Activated CD4-positive, alpha-beta T cell treated with anti-CD3 and anti-CD28 coated beads for 24 hours (primary cell): ENCODE results near the gene TMEM170A.
"Not testable (repeated sequence)": the region's sequence is repeated elsewhere in the genome, so short reads cannot be mapped to it uniquely, and the experiment has no call there.

Experiments used
- DNase-seq, 2 donors: peaks; one replicate each; pipeline ENCODE4 v3.0.0-alpha.2; 2020; ENCODE audit warnings: low read depth in 2 of 2

TMEM170A gene, protein sequence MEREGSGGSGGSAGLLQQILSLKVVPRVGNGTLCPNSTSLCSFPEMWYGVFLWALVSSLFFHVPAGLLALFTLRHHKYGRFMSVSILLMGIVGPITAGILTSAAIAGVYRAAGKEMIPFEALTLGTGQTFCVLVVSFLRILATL

DNA sequence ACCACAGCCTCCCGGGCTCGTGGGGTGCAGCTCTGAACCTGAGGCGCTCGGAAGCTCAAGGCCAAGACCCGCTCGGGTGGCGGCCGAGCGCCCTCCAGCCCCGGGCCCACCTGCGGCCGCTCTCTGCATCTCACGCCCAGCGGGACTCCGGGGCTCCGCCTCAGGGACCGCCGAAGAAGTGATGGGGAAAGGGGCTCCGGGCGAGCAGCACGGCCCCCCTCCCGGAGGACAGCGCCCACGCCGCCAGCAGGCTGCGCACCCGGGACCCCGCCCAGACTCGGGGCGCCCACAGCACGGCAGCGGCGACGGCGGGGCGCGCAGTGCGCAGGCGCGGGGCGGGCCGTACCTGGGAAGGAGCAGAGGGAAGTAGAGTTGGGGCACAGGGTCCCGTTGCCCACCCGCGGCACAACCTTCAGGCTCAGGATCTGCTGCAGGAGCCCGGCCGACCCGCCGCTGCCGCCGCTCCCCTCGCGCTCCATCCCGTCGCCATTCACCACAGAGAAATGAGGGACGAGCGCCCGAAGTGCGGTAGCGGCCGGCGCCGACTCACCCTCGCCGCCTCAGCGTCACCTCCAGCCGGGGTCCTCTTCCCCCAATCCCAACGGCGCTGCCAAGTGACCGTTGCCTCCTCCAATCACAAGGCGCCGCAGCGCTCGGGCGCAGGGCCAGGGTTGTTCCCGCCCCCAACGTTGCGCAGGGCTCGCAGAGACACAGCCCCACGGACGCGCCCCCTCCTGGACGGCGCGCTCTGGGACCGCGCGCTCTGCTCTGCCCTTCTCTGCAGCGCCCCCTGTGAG, at the start of gene TMEM170A:
TSS of gene TMEM170A (minus strand) at position 568 of the 797 bp plus-strand sequence. CDS start at position 479, 89 bp downstream.
- peak; percentile 98 to 99 for DNase-seq

DNA sequence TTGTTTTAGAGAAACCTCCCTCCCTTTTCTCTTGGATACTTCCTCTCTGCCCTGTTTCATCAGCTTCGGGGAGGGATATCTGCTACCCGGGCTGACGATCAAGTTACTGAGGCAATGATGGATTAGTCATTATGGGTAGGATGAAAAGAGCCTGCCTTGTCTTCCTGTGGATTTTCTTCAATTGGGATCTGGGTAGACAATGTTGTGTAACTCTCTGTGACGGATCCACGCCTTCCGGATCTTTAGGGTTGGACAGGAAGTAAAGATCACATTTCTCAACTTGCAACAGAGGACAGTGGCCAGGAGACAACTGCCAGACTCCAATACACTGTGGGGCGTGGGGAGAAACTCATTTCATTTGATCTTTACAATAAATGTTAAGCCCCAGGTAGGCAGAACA, 42.1 kb upstream of the TMEM170A start:
- DNase-seq = no peak

DNA sequence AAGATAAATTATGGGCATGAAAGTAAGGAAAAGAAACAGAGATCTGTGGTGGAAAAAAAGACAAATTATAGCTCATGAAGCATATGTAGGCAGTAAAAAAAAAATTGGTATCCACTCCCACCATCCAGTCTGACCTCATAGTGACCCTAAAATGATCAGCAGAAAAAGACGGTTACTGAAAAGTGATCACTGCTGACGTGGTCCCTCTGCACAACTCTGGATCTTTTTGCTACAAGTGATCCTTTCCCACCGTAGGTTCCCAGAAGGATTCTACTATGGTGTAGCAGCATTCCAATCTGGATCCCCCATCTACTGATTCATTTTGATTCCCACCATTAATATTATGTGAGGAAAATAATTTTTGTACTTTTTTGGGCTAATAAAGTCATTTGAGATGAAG, 41.6 kb upstream of the TMEM170A start:
- DNase-seq = no peak

DNA sequence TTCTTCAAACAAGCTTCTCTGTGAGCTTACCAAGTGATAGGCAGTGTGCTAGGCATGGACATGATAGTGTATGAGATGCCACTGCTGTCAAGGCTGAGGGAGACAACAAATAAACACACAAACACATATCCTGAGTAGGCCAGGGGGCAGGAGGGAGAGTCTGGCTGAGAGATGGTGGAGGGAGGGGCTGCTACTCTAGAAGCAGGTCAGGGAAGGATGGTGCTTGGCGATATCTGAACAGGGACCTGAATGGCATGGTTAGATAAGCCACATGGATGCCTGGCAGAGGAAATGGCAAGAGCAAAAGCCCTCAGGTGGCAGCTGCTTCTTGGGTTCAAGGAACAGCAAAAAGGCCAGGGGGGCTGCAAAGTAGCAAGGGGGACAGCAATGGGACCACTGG, 39.3 kb upstream of the TMEM170A start:
- no peak for DNase-seq

DNA sequence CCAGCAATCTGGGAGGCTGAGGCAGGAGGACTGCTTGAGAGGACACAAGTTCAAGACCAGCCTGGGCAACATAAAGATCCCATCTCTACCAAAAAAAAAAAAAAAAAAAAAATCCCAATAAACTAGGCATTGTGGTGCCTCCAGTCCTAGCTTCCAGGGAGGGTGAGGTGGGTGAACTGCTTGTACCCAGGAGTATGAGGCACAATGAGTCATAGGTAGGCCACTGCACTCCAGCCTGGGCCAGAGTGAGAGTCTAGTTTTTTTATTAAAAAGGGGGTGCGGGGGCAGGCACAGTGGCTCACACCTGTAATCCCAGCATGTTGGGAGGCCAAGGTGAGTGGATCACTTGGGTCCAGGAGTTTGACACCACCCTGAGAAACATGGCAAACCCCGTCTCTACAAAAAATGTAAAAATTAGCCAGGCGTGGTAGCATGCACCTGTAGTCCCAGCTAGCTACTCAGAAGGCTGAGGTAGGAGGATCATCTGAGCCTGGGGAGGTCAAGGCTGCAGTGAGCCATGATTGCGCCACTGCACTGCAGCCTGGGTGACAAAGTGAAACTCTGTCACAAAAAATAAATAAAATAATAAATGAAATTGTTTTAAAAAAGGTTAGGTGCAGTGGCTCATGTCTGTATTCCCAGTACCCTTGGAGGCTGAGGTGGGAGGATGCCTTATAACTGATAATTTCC, 38.6 kb upstream of the TMEM170A start:
- no peak for DNase-seq

DNA sequence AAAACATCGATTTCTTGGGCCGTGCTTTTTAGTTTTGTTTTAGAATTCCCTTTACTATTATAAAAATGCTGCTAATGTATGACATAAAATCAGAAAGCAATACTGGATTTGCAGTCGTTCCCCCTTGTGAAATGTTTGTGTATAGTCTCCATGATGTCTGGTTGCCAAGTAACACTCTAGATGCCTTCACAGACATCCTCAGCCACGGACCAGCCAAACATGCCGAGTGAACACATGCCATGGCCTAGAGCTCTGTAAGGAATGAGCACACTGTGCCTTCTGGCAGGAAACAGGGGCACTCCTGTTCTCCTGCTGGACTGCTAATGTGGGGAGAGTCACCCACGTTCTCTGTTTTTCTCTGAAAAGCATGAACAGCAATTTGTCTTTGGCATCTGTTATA, 37.3 kb upstream of the TMEM170A start:
- not testable (repeated sequence) for DNase-seq

DNA sequence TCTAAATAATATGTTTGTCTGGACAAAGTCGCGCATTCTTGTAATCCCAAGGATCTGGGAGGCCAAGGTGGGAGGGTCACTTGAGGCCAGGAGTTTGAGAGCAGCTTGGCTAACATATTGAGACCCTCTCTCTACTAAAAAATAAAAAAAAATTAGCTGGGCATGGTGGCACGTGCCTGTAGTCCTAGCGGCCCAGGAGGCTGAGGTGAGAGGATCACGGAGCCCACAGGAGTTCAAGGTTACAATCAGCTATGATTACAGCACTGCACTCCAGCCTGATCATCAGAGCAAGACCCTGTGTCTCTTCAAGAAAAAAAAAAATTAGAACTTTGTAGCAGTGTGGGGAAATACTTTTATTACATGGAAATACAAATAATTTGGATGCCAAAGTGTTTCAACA, 36.9 kb upstream of the TMEM170A start:
- no peak for DNase-seq

DNA sequence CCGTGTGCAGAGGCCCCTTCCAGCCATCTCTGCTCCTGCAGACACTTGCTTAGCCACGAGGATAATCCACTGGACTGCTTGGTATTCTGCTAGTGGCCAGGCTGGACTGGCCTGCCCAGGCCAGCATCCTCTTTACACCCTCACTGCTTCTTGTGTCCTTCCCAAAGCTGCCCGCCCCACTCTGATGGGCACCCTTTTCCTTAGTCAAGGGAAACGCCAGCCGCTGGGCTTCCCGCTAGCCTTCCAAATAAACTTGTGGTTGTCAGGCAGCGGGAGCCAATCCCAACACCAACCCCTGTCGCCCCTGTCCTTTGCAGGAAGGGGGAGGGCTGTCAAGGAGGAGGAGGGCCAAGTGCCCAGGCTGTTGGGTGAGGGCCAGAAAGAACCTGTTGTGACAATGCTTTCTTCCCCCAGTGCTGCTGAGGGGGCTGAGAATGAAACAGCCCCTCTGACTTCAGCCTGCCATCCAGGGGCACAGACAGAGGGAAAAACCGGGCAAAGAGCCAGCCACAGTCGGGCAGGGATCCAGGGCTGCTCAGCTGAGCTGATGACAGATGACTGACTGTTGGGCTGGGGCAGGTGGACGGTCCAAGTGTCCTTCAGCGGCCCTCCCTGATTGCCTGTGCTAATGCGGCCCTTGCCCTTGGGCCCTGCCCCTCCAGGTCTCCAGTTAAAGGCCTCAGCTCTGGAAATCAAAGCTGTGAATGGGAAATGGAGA, 34.3 kb upstream of the TMEM170A start:
- DNase-seq = not testable (repeated sequence)

DNA sequence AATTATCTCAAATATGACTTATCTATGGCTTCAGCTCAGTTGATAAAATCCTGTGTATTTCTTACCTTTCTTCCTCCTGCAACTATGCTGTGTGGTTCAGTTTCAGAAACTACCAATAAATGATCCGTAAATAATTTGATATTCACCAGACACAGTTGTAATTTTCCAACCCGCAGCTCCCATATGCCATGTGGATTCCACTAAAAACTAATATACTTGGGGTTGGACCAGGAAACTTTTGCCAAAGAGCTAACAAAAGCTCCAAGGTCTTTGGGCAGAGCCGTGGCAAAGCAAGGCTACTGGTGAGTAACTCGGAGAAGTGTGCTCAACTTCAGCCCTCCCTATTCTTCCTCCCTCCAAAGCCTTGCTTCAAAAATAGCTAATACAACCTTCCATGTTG, 33.1 kb upstream of the TMEM170A start:
- no peak for DNase-seq

DNA sequence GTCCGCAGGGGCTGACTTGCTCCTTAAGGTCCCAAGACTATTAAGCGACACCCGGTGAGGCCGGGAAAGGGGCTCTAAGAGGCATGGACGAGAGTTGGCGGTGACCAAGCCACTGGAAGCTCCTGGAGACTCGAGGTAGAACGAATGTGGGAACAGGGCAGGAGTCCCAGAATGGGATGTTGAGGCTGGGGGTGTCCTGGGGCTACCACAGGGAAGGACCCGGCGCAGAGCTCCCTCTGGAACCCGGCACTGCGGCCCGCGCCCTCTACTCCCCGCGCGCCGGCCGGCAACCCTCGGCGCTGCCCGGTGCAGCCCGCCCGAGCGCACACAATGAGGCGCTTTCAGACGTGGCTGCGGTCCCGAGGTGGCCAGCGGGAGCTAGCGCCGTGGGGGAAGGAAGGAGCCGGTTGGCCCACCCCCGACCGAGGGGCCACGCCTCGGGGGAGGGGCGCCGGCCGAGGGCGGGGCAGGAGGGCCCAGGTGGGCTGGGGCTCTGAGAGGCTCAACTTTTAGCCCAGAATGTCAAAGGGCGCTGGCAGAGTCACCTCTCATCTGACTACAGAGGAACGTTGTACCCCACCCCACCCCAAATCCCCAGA, 30.7 kb upstream of the TMEM170A start, which contains the start of gene CHST6:
TSS of gene CHST6 (minus strand) at position 366 of the 599 bp plus-strand sequence. CDS start 15,613 bp downstream, outside the sequence.
- no peak for DNase-seq

DNA sequence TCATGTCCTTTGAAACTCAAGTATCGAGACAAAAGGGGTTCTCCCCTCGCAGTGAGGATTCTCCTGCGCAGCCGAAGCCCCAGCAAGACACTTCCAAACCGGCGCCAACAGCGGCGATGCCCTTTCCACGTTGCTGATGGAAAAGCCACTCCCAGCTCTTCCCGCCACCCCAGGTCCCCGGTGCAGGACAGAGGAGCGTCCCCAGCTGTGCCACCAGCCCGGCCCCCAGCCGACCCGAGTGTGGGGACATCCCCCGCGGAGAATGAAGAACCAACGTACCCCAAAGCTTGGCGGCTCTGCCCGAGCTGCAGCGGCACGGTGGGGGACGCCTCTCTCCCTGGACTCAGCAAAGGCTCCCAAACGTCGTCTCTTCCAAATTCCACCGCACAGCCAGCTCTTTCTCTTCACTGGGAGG, 30.2 kb upstream of the TMEM170A start:
- DNase-seq = no peak

DNA sequence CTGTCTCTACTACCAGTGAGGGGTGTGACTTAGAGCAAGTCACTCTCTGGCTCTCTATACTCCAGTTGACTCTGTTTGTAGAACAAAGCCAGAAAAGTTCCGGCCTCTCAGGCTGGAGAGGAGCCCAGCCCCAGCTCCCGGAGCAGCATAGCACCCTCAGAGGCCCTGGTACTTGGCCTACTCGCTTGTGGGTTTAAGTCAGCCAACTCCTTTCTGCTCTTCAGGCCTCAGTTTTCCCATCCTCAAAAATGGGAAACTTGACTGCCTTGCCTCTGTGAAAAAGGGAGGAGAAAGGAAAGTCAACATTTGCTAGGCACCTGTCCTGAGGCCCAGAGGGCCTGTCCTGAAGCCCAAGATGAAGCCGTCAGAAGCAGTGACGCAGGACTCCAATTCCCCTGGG, 29.7 kb upstream of the TMEM170A start:
- DNase-seq = no peak

DNA sequence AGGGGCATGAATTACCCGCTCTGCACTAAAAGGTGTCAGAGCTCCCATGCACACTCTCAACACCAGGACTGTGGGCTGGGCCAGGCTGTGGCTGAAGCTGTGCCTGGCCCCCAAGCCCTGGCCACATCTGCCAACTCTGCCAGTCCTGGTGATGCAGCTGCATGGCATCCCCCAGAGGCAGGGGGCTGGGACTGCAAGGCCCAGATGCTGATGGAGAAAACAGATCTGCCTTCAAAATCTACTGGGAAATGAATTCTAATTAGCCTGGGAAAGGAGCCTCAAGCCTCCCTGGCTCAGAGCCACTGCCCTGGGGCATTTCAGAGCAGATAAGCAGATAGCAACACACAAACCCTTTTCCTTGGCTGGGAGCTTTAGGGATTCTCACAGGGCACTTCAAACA, 27.4 kb upstream of the TMEM170A start:
- no peak for DNase-seq

DNA sequence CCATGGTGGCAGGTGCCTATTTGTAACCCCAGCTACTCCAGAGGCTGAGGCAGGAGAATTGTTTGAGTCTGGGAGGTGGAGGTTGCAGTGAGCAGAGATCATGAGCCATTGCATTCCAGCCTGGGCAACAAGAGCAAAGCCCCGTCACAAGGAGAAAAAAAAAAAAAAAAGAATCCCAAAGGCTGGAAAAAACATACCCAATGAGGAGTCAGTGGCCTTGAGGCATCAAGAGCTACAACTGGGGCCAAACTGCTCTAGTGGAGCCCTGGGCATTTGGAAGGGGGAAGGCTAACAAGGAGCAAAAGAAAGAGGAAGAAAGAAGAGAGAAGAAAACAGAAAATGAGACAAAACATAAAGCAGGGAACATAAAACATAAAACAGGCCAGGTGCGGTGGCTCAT, 23.8 kb upstream of the TMEM170A start:
- no peak for DNase-seq

DNA sequence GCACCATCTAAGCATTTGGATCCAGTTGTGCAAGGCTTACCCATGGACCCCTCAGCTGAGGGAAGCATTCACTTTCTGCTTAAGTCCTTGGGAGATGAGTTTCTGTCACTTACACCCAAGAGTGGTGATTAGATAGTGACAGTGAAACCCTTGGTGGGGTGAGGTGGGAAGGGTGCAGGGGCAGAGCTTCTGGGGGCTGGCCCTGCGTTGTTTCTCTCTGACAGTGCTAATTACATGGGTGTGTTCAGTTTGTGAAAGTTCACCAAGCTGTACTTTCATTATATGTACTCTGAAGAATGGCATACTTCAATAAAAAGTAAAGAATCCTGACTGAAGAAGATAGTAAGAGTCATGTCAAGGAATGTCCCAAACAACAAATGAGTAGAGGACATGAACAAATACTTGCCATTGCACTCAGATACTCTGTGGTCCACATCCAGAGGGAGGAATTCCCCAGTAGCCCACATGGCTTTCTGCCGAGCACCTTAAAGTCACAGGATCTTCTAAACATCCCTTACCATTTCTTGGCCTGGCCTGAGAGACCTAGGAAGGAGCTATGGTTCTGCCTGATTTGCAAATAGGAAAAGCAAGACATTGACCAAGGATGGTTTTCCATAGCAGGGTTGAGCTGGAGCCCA, 22.3 kb upstream of the TMEM170A start:
- no peak for DNase-seq

DNA sequence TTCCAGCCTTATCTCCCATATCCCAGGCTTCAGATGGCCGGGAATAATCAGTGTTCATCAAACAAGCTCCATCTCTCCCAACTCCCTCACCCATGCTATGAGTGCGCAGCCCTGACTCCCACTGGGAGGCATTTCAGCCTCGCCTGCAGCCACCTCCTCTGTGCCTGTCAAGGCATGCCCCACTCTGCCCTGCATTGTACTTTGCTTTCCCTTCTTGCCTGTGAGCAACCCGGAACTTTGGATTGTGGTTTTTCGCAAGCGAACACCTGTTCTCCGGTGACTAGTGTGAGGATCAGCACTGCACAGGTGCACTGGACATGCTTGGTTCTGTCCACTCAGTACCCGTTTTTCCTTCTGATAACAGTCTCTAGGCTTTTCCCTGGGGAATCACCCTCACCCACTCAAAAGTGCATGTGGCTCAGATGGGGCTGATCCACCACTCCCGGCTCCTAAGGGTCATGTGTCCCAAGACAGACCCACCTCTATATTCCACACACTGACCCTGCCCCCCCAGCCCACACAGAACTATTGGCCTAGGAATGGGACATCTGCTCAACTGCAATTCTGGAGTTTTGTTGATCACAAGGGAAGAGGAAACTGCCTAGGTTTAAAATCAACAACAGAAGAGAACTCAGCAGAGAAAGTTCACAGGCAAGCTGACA, 21.7 kb upstream of the TMEM170A start:
- no peak for DNase-seq

DNA sequence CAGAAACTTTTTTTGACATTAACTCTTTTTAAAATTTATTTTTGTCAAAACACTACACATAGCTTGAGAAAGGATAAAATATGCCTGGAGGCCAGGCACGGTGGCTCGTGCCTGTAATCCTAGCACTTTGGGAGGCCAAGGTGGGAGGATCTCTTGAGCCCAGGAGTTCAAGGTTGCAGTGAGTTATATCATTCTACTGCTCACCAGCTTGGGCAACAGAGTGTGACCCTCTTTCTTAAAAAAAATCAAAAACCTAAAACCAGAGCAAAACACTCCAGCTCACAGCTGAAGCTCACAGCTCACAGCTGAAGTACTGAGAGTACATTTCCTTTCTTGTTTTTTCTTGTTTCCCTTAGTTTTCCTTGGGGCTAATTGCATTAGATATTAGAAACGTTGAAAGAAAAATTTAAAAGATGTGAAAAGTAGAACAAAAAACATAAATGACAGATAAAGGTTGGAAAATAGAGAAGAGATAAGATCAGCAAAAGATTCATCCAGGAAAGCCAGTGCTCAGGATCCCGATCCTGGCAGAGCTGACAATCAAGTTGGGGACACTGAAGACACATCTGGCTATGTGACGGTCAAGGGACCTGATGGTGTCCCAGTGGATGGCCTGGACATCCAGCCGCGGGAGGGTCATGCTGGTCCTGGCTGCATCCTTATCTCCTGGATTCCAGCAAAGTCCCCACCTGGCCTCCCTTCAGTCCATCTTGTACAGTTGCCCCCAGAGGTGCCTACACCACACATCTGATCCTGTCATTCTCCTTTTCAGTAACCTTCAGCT, 20.9 kb upstream of the TMEM170A start:
- no peak for DNase-seq

DNA sequence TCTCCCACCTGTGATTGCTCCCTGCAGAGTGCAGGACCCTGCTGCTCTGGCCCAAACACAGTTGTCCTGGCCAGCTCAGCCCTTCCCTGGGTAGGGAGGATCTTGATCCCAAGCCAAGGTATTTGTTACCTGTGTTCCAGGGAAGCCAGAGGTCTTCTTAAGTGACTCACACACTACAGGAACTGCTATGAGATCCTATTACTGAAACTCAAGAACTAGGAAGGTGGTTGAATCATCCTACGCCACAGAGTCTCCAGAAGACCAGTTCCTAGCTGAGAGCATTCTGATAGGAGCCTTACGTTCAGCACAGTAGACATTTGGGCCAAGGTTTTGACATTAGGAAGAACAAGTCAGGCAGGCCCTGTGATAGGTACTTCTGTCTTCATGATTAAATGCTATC, 18.7 kb upstream of the TMEM170A start:
- no peak for DNase-seq

DNA sequence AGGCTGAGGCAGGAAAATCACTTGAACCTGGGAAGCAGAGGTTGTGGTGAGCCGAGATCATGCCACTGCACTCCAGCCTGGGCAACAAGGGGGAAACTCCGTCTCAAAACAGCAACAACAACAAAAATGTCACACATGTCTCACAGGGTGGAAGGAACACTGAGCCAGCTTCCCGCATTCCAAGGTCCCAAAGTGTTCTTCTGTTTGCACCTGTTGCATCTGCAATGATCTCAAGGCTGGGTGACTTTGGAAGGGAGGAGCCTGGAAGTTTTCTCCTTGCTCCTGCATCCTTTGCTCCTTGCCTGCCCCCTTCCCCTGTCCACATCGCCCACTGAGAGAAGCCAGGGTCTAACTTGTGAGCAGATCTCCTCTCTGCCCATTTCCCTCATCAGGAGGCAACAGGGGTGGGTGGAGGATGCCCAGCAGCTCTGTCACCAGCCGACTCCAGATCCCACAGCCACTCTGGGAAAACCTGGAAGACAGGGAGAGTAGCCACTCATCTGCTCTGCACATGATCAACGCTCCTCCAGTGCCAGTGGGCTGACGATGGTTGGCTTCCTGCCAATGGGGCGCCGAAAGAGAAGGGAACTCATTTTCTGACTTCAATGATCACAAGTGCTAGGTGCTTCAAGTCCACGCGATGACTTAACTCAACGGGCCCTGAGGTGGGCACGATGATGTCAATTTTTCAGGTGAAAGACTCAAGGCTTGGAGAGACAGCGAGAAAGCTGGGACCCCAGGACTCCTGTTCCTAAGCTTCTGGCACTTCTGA, 18.1 kb upstream of the TMEM170A start:
- DNase-seq = no peak
